ENCODE data around the gene ZBTB16.

DNA sequence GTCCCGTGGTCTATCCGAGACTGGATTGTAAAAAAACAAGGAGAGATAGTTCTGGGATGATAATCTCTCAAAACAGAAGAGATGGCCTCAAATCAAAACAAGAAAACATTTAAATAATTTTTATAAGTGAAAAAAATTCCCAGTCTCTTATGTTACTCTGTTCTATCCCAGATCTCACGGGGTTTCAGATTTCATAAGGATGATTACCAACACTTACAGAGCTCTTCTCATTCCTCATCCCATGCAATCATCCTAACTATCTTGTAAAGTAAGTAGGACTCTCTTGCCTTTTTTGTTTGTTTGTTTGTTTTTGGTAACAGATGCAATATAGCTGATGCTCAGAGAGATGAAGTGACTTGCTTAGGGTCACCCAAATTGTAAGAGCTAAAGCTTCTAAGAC lies 20.0 kb upstream of the ZBTB16 start:
- TF ChIP-seq, protein P1, sequence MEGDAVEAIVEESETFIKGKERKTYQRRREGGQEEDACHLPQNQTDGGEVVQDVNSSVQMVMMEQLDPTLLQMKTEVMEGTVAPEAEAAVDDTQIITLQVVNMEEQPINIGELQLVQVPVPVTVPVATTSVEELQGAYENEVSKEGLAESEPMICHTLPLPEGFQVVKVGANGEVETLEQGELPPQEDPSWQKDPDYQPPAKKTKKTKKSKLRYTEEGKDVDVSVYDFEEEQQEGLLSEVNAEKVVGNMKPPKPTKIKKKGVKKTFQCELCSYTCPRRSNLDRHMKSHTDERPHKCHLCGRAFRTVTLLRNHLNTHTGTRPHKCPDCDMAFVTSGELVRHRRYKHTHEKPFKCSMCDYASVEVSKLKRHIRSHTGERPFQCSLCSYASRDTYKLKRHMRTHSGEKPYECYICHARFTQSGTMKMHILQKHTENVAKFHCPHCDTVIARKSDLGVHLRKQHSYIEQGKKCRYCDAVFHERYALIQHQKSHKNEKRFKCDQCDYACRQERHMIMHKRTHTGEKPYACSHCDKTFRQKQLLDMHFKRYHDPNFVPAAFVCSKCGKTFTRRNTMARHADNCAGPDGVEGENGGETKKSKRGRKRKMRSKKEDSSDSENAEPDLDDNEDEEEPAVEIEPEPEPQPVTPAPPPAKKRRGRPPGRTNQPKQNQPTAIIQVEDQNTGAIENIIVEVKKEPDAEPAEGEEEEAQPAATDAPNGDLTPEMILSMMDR (IDR thresholded peaks at IDR 0.05) = no peak
- TF ChIP-seq POLR2A (IDR thresholded peaks at IDR 0.05) (no peak), POLR2AphosphoS5 (IDR thresholded peaks at IDR 0.05) (no peak), EP300 (IDR thresholded peaks at IDR 0.05) (no peak)

All from sigmoid colon (tissue), 4 donors.